Measurements from ENCODE around the gene LMOD3.

DNA sequence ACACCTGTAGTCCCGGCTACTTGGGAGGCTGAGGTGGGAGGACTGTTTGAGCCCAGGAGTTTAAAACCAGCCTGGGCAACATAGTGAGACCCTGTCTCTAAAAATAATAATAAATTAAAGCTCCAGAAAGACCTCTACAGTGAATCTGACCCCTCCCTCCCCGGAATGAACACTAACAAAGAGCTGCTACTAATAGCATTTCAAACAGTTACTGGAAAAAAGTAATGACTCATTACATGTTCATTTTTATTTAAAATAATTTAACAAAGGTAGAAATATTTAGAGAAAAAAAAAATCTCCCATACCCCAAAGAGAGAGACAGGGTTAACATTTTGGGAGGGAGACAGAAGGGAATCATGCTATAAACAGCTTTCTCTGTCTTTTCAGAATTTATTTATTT lies 40.0 kb downstream of the LMOD3 start:
- TF ChIP-seq POLR2A (IDR thresholded peaks at IDR 0.05; ENCODE audit: low read length) (peak; percentile 4), GATA1 (IDR thresholded peaks at IDR 0.05; ENCODE audit: low read depth, low read length) (no peak)

Data from erythroblast (primary cell).